ENCODE results near the gene ELL. TPM values are rescaled to one million over a fixed set of nuclear protein-coding genes. Genes with fewer than 3 reads are reported as not detected.

The ELL gene
- total RNA-seq, 4 donors from 2014 or later: 21.8 to 30.8 (median 27.3) TPM

- H3K36me3 ChIP-seq: no peaks in the 10 kb centered on the region
- TF ChIP-seq POLR2A (IDR thresholded peaks at IDR 0.05): no peak
- TF ChIP-seq, protein P1, sequence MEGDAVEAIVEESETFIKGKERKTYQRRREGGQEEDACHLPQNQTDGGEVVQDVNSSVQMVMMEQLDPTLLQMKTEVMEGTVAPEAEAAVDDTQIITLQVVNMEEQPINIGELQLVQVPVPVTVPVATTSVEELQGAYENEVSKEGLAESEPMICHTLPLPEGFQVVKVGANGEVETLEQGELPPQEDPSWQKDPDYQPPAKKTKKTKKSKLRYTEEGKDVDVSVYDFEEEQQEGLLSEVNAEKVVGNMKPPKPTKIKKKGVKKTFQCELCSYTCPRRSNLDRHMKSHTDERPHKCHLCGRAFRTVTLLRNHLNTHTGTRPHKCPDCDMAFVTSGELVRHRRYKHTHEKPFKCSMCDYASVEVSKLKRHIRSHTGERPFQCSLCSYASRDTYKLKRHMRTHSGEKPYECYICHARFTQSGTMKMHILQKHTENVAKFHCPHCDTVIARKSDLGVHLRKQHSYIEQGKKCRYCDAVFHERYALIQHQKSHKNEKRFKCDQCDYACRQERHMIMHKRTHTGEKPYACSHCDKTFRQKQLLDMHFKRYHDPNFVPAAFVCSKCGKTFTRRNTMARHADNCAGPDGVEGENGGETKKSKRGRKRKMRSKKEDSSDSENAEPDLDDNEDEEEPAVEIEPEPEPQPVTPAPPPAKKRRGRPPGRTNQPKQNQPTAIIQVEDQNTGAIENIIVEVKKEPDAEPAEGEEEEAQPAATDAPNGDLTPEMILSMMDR (IDR thresholded peaks at IDR 0.05 in 4 of 5, conservative IDR thresholded peaks at IDR 0.05 in 1 of 5): no peak
- intact Hi-C loops (cut with DNase I; ENCODE audit: low total_unique reads) (no loop called here), in situ Hi-C loops (cut with MboI; ENCODE audit: low sequenced_read_pairs in 4 of 4) (loop anchor here in 2 of 4 donors (5.0 kb wide), 2 partner anchors 44 to 49 kb away; no protein-coding TSS in a partner anchor)
- no peaks in the 10 kb centered on the region for H3K27me3 ChIP-seq
- H3K9me3 ChIP-seq: no peaks in the 10 kb centered on the region
- peak overlapping the region; percentile 97 to 100 (median 98) for H3K27ac ChIP-seq
- no peak overlapping the region for H3K4me3 ChIP-seq
- DNase-seq (no peak), ATAC-seq (no peak)
- H3K4me1 ChIP-seq: peaks cover 73 to 83% of the 10 kb centered on the region in 2 donors
Observed at GRCh38 chr19:18515959-18516358, 5.9 kb downstream of the ELL start.

DNA sequence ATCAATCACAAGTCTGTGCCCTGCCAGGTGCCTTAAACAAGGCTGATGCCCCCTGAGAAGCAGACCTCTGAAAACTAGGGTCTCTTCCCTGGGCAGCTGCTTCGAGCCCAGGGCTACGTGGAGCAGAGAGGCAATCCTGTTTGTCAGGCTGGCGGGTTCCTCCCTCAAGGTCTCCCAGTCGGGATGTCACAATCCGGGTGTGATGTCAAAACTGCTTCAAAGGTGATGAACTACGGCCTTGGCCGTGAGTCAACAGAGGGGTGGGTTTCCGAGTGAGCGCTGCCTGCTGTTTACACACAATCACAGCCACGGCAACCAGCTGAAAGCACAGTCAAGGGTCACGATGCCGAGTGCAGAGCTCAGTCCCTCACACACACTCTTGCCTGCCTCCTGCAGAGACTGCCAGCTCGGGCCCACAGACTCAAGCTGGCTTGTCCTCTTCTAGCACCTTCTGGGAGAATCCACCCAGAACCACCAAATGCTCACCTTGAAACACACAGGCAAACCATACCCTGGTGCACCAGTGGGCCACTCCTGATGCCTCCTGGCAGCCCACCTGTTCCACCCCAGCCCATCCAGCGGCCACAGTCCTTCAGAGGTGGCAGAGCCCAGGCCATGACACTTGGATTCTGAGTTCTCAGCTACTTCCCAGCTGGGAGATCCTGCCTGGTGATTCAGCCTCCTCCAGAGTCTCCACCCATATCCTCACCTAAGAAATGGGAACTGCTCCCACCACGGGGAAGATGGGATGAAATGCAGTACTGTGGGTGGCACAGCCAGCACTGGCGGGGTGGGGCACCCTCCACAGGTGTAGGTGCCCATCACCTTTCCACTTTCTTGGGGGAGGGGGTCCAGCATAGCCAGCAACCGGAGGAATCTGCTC is 6.8 kb downstream of the ELL start:
- Histone ChIP-seq H3K4me1 (peaks cover 79 to 89% of the 10 kb centered on the region in 2 donors), H3K36me3 (no peaks in the 10 kb centered on the region), H3K9me3 (no peaks in the 10 kb centered on the region), H3K27me3 (no peaks in the 10 kb centered on the region), H3K27ac (peak overlapping the region; percentile 97 to 100 (median 98)), H3K4me3 (no peak overlapping the region)
- peak in 1 of 2 donors; percentile 56 for ATAC-seq
- intact Hi-C loops (cut with DNase I; ENCODE audit: low total_unique reads) (no loop called here), in situ Hi-C loops (cut with MboI; ENCODE audit: low sequenced_read_pairs in 4 of 4) (loop anchor here in 2 of 4 donors (5.0 kb wide), 2 partner anchors 43 to 48 kb away; no protein-coding TSS in a partner anchor)
- peak in 1 of 2 donors; percentile 66 for DNase-seq
- no peak for TF ChIP-seq POLR2A (IDR thresholded peaks at IDR 0.05)
- TF ChIP-seq, protein P1 (IDR thresholded peaks at IDR 0.05 in 4 of 5, conservative IDR thresholded peaks at IDR 0.05 in 1 of 5): no peak

- peak; percentile 52 to 73 for DNase-seq
- intact Hi-C loops (cut with DNase I; ENCODE audit: low total_unique reads): no loop called here
- Histone ChIP-seq H3K27ac (peak overlapping the region; percentile 97 to 100 (median 98)), H3K4me1 (peaks cover 79 to 89% of the 10 kb centered on the region in 2 donors), H3K27me3 (no peaks in the 10 kb centered on the region), H3K4me3 (no peak overlapping the region), H3K36me3 (no peaks in the 10 kb centered on the region), H3K9me3 (no peaks in the 10 kb centered on the region)
- ATAC-seq: peak; percentile 55 to 63
- TF ChIP-seq, protein P1 (IDR thresholded peaks at IDR 0.05 in 4 of 5, conservative IDR thresholded peaks at IDR 0.05 in 1 of 5): no peak
- peak; percentile 39 to 46 for TF ChIP-seq POLR2A (IDR thresholded peaks at IDR 0.05)
- in situ Hi-C loops (cut with MboI; ENCODE audit: low sequenced_read_pairs in 4 of 4): no loop called here
Observed at GRCh38 chr19:18513868-18514267, 8.0 kb downstream of the ELL start.

DNA sequence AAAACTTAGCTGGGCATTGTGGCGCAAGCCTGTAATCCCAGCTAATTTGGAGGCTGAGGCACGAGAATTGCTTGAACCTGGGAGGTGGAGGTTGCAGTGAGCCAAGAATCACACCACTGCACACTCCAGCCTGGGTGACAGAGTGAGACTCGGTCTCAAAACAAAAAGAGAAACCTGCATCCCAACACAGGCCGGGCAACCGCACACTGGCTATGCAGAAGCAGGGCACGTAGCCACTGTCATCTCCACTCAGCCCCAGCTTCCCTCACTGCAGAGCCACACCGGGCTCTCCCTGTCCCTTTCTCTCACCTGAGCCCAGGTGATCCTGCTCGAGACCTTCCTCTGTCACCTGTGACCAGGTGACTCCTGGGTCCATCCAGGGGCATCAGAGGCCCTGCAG is 11.7 kb downstream of the ELL start:
- Histone ChIP-seq H3K9me3 (no peaks in the 10 kb centered on the region), H3K36me3 (no peaks in the 10 kb centered on the region), H3K4me1 (peaks cover 91 to 92% of the 10 kb centered on the region in 2 donors), H3K4me3 (no peak overlapping the region), H3K27ac (peak overlapping the region; percentile 94 to 99 (median 98)), H3K27me3 (no peaks in the 10 kb centered on the region)
- TF ChIP-seq, protein P1 (IDR thresholded peaks at IDR 0.05 in 4 of 5, conservative IDR thresholded peaks at IDR 0.05 in 1 of 5): no peak
- no peak for TF ChIP-seq POLR2A (IDR thresholded peaks at IDR 0.05)
- ATAC-seq: no peak
- intact Hi-C loops (cut with DNase I; ENCODE audit: low total_unique reads) (no loop called here), in situ Hi-C loops (cut with MboI; ENCODE audit: low sequenced_read_pairs in 4 of 4) (no loop called here)
- no peak for DNase-seq
